HCT116 (cell line): Measurements from ENCODE around the gene RAB3B. TPM values are rescaled to one million over a fixed set of nuclear protein-coding genes. Genes with fewer than 3 reads are reported as not detected.

Experiments used
- ATAC-seq: fragments of 200-7000 bp; cut with Tn5 transposase; 2 replicates; pipeline ENCODE4 v1.9.1; 2020; ENCODE audit warnings: mild to moderate bottlenecking, moderate library complexity
- BruUV-seq: library from RNA; stranded (reverse); fragments of 400-500 nt; replicated peaks from 2 replicates; lab custom pipeline; 2021; lab: Mats Ljungman, UMichigan
- CTCF ChIA-PET: fragments of 300-600 bp; sonication (Branson Sonifier 250); formaldehyde crosslinking; loops from one replicate; lab custom pipeline; 2021; ENCODE audit warnings: antibody characterized with exemption; lab: Charles Lee
- POLR2A ChIA-PET: fragments of 300-600, 350-600 bp; sonication (Branson Sonifier 250); formaldehyde crosslinking; loops from one replicate; lab custom pipeline; 2021; ENCODE audit warnings: antibody characterized with exemption; lab: Charles Lee
- RAD21 ChIA-PET, 2 experiments: fragments of 300-600 bp; sonication (Branson Sonifier 250); formaldehyde crosslinking; loops; one replicate each; lab custom pipeline; 2023; ENCODE audit warnings: low total read pairs in 2 of 2; ENCODE audit not compliant: uncharacterized antibody in 2 of 2, unreplicated experiment in 2 of 2, low non-redundant PET in 1 of 2; lab: Charles Lee
- DNase-seq: peaks from one replicate; pipeline ENCODE4 v3.0.0-alpha.2; 2010; ENCODE audit warnings: low read depth, low spot score
- H2AFZ ChIP-seq: fragments of 200-600 bp; shearing (Covaris generic), sonication (generic); 2 replicates; pipeline ENCODE4 v1.6.1; 2017; ENCODE audit warnings: low read depth, mixed run types, mixed read lengths, antibody characterized with exemption, low read length; ENCODE audit not compliant: poor library complexity, severe bottlenecking
- H3K27ac ChIP-seq: 2 replicates; pipeline ENCODE4 v1.5.1; 2012; ENCODE audit warnings: low read depth, low read length
- H3K27me3 ChIP-seq: fragments of 200-600 bp; sonication (generic); 2 replicates; pipeline ENCODE4 v1.6.1; 2016; ENCODE audit warnings: mixed run types, low read length, mixed read lengths; ENCODE audit not compliant: insufficient read depth
- H3K36me3 ChIP-seq, 2 experiments: fragments of 200-500 bp in 1 of 2; fragments of 200-600 bp in 1 of 2; sonication (Bioruptor generic) in 1 of 2; sonication (generic) in 1 of 2; 2 replicates each; pipeline versions ENCODE4 v1.5.1 to v1.6.1; 2014 to 2016; ENCODE audit warnings: low read length in 2 of 2, inconsistent platforms in 1 of 2, mixed read lengths in 1 of 2, mixed run types in 1 of 2; ENCODE audit not compliant: insufficient read depth in 2 of 2, control insufficient read depth in 1 of 2
- H3K4me1 ChIP-seq, 2 experiments: fragments of 200-600 bp in 1 of 2; sonication (generic) in 1 of 2; 2 replicates each; pipeline versions ENCODE4 v1.5.1 to v1.6.1; 2012 to 2017; ENCODE audit warnings: low read length in 2 of 2, inconsistent platforms in 1 of 2, mild to moderate bottlenecking in 1 of 2, mixed read lengths in 1 of 2, mixed run types in 1 of 2, moderate library complexity in 1 of 2; ENCODE audit not compliant: insufficient read depth in 2 of 2, control insufficient read depth in 1 of 2
- H3K4me2 ChIP-seq: fragments of 200-600 bp; sonication (generic); 2 replicates; pipeline ENCODE4 v1.6.1; 2017; ENCODE audit warnings: mixed run types, low read length, mixed read lengths
- H3K4me3 ChIP-seq, 2 experiments: fragments of 200-600 bp in 1 of 2; sonication (generic) in 1 of 2; replicated peaks in 1 of 2; 2 replicates each; pipeline ENCODE4 v1.5.1; 2011 to 2016; ENCODE audit warnings: low read length in 2 of 2, control low read depth in 1 of 2, low read depth in 1 of 2, mild to moderate bottlenecking in 1 of 2, mixed read lengths in 1 of 2, mixed run types in 1 of 2
- H3K79me2 ChIP-seq: fragments of 200-600 bp; sonication (generic); 2 replicates; pipeline ENCODE4 v1.6.1; 2017; ENCODE audit warnings: mild to moderate bottlenecking, mixed run types, low read length, moderate library complexity, mixed read lengths; ENCODE audit not compliant: insufficient read depth
- H3K9ac ChIP-seq: fragments of 200-600 bp; sonication (generic); 2 replicates; pipeline ENCODE4 v1.6.1; 2016; ENCODE audit warnings: low read length, mixed read lengths
- H3K9me2 ChIP-seq: fragments of 200-600 bp; sonication (generic), shearing (Covaris generic); 2 replicates; pipeline ENCODE4 v1.6.1; 2017; ENCODE audit warnings: mixed run types, mild to moderate bottlenecking, moderate library complexity; ENCODE audit not compliant: insufficient read depth
- H3K9me3 ChIP-seq, 2 experiments: fragments of 200-500 bp in 1 of 2; fragments of 200-600 bp in 1 of 2; sonication (Bioruptor generic) in 1 of 2; sonication (generic) in 1 of 2; 2 replicates each; pipeline ENCODE4 v1.6.1; 2014 to 2017; ENCODE audit warnings: low read length in 2 of 2, mixed read lengths in 2 of 2, inconsistent platforms in 1 of 2, low read depth in 1 of 2, mild to moderate bottlenecking in 1 of 2, mixed run types in 1 of 2, moderate library complexity in 1 of 2; ENCODE audit not compliant: control insufficient read depth in 1 of 2, insufficient read depth in 1 of 2
- H4K20me1 ChIP-seq: fragments of 200-600 bp; sonication (generic), shearing (Covaris generic); 2 replicates; pipeline ENCODE4 v1.6.1; 2017; ENCODE audit warnings: mixed run types, mild to moderate bottlenecking, moderate library complexity; ENCODE audit not compliant: insufficient read depth
- CBX3 ChIP-seq: IDR thresholded peaks from 2 replicates; pipeline ENCODE4 v1.6.1; 2012; ENCODE audit warnings: low read depth
- CEBPB ChIP-seq: IDR thresholded peaks from 2 replicates; pipeline ENCODE4 v1.6.1; 2012; ENCODE audit warnings: low read depth
- EGR1 ChIP-seq: IDR thresholded peaks from 2 replicates; pipeline ENCODE4 v1.6.1; 2012; ENCODE audit warnings: low read depth
- EZH2 ChIP-seq: fragments of 200-600 bp; sonication (generic); IDR thresholded peaks from 2 replicates; pipeline ENCODE4 v1.6.1; 2017; ENCODE audit warnings: antibody characterized with exemption, mixed run types
- EZH2phosphoT487 ChIP-seq: fragments of 200-600 bp; IDR thresholded peaks from 2 replicates; pipeline ENCODE4 v1.6.1; 2018; ENCODE audit warnings: antibody characterized with exemption, borderline replicate concordance
- FOSL1 ChIP-seq: IDR thresholded peaks from 2 replicates; pipeline ENCODE4 v1.6.1; 2012; ENCODE audit warnings: low read depth
- JUND ChIP-seq: IDR thresholded peaks from 2 replicates; pipeline ENCODE4 v1.6.1; 2012
- MAX ChIP-seq: IDR thresholded peaks from 2 replicates; pipeline ENCODE4 v1.6.1; 2012
- POLR2A ChIP-seq: IDR thresholded peaks from 2 replicates; pipeline ENCODE4 v1.7.0; 2011; ENCODE audit warnings: borderline replicate concordance; ENCODE audit not compliant: insufficient read depth, insufficient read length; ENCODE audit errors: extremely low read depth
- POLR2AphosphoS5 ChIP-seq: IDR thresholded peaks from 2 replicates; pipeline ENCODE4 v1.6.1; 2011; ENCODE audit warnings: mild to moderate bottlenecking, low read depth, low read length, moderate library complexity
- SIN3A ChIP-seq: IDR thresholded peaks from 2 replicates; pipeline ENCODE4 v1.6.1; 2012; ENCODE audit warnings: low read depth
- SP1 ChIP-seq: IDR thresholded peaks from 2 replicates; pipeline ENCODE4 v1.6.1; 2012; ENCODE audit warnings: low read depth
- SRF ChIP-seq: IDR thresholded peaks from 2 replicates; pipeline ENCODE4 v1.6.1; 2012; ENCODE audit warnings: low read depth
- TCF7L2 ChIP-seq: IDR thresholded peaks from 2 replicates; pipeline ENCODE4 v1.7.0; 2011; ENCODE audit warnings: borderline replicate concordance, inconsistent platforms; ENCODE audit not compliant: insufficient read depth, insufficient read length; ENCODE audit errors: extremely low read depth
- ZNF274 ChIP-seq: fragments of 200-500 bp; sonication (Bioruptor generic); IDR thresholded peaks from 2 replicates; pipeline ENCODE4 v1.6.1; 2014; ENCODE audit warnings: mild to moderate bottlenecking, low read depth, low read length, inconsistent platforms
- intact Hi-C: fragments of 100-400 bp; cut with micrococcal nuclease; formaldehyde crosslinking; loops from 2 replicates; pipeline ENCODE4 v1.10.0; 2022
- total RNA-seq: library from RNA; stranded (reverse); gene quantifications from one replicate; pipeline ENCODE4 v1.2.1, GENCODE V29; 2021; ENCODE audit not compliant: unreplicated experiment
- TF ChIP-seq, protein P1 (sequence below): IDR thresholded peaks from 2 replicates; pipeline ENCODE4 v1.6.1; 2012
- TF ChIP-seq, protein P2 (sequence below): IDR thresholded peaks from 2 replicates; pipeline ENCODE4 v1.6.1; 2011; ENCODE audit warnings: mild to moderate bottlenecking, low read length, moderate library complexity; ENCODE audit not compliant: insufficient replicate concordance; ENCODE audit errors: extremely low read depth

Gene RAB3B
- total RNA-seq, 1 experiment from 2014 or later, result 15.1 TPM

DNA sequence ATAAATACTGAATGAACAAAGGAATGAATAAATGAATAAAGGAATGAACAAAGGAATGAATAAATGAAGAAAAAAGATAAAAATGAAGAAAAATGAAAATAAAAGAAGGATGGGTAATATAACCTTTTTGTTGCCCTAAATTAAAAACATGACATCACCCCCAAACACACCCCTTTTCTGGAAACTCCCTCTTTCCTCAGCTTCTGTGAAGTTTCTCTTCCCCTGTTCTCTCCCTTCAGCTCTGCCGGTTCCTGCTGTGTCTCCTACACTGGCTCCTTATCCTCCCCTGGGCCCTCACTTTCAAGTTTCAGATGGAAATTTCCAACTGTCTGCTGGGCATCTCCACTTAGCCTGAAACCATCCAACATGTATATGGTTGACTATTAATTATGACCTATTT lies 37.9 kb downstream of the RAB3B start:
- Histone ChIP-seq H4K20me1 (no peaks in the 10 kb centered on the region), H3K9ac (no peak overlapping the region), H3K9me3 (no peaks in the 10 kb centered on the region; a peak in 1 of 4 replicates), H3K27me3 (no peaks in the 10 kb centered on the region), H3K9me2 (no peaks in the 10 kb centered on the region), H3K79me2 (no peaks in the 10 kb centered on the region), H3K4me3 (no peak overlapping the region), H3K36me3 (no peaks in the 10 kb centered on the region; a peak in 1 of 4 replicates), H2AFZ (no peak overlapping the region), H3K4me1 (peaks cover 12 to 29% of the 10 kb centered on the region in 2 experiments), H3K4me2 (no peak overlapping the region), H3K27ac (no peak overlapping the region)
- TF ChIP-seq, protein P1, sequence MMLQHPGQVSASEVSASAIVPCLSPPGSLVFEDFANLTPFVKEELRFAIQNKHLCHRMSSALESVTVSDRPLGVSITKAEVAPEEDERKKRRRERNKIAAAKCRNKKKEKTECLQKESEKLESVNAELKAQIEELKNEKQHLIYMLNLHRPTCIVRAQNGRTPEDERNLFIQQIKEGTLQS, result no peak
- no peak for TF ChIP-seq EGR1
- no peak for TF ChIP-seq SRF
- TF ChIP-seq SP1, result no peak
- no peak for TF ChIP-seq CEBPB
- no peak for TF ChIP-seq JUND
- no peak for TF ChIP-seq CBX3
- TF ChIP-seq, protein P2, sequence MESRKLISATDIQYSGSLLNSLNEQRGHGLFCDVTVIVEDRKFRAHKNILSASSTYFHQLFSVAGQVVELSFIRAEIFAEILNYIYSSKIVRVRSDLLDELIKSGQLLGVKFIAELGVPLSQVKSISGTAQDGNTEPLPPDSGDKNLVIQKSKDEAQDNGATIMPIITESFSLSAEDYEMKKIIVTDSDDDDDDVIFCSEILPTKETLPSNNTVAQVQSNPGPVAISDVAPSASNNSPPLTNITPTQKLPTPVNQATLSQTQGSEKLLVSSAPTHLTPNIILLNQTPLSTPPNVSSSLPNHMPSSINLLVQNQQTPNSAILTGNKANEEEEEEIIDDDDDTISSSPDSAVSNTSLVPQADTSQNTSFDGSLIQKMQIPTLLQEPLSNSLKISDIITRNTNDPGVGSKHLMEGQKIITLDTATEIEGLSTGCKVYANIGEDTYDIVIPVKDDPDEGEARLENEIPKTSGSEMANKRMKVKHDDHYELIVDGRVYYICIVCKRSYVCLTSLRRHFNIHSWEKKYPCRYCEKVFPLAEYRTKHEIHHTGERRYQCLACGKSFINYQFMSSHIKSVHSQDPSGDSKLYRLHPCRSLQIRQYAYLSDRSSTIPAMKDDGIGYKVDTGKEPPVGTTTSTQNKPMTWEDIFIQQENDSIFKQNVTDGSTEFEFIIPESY, result no peak
- no peak for TF ChIP-seq TCF7L2
- no peak for TF ChIP-seq FOSL1
- TF ChIP-seq ZNF274, result no peak
- TF ChIP-seq EZH2phosphoT487, result no peak
- TF ChIP-seq EZH2, result no peak
- no peak for TF ChIP-seq SIN3A
- TF ChIP-seq POLR2AphosphoS5, result no peak
- no peak for TF ChIP-seq POLR2A
- TF ChIP-seq MAX, result no peak
- DNase-seq, result no peak
- no peak for ATAC-seq
- ChIA-PET CTCF (no interaction called here), RAD21 (no interaction called here), POLR2A (no interaction called here)
- intact Hi-C loops, result no loop called here
- no TSS peak for BruUV-seq
